Measurements from ENCODE around the gene SLC25A17. TPM values are rescaled to one million over a fixed set of nuclear protein-coding genes. Genes with fewer than 3 reads are reported as not detected.
"Not testable (repeated sequence)": the region's sequence is repeated elsewhere in the genome, so short reads cannot be mapped to it uniquely, and the experiment has no call there.

Gene SLC25A17
- total RNA-seq, 1 experiment from 2014 or later = 35.0 TPM

- no peak for DNase-seq
- H3K27me3 ChIP-seq (ENCODE audit: control insufficient read depth, insufficient read depth, low read length) = no peaks in the 10 kb centered on the region
Measured at GRCh38 chr22:40803321-40803720, 15.8 kb downstream of the SLC25A17 start.

GRCh38 chr22:40799008-40799407 is 20.1 kb downstream of the SLC25A17 start:
- no peak for DNase-seq
- Histone ChIP-seq H3K36me3 (replicated peaks; ENCODE audit: control insufficient read depth, insufficient read depth, low read length) (no peaks in the 10 kb centered on the region; the same call in 1 of the 2 replicates), H3K27me3 (ENCODE audit: control insufficient read depth, insufficient read depth, low read length) (no peaks in the 10 kb centered on the region), H3K4me3 (ENCODE audit: insufficient read depth, low read depth, low read length) (no peak overlapping the region)

More at GRCh38 chr22:40803321-40803720, 15.8 kb downstream of the SLC25A17 start:
- Histone ChIP-seq H3K4me3 (ENCODE audit: insufficient read depth, low read depth, low read length) (no peak overlapping the region), H3K36me3 (replicated peaks; ENCODE audit: control insufficient read depth, insufficient read depth, low read length) (no peaks in the 10 kb centered on the region; the same call in 1 of the 2 replicates)

- Histone ChIP-seq H3K27me3 (ENCODE audit: control insufficient read depth, insufficient read depth, low read length) (no peaks in the 10 kb centered on the region), H3K4me3 (ENCODE audit: insufficient read depth, low read depth, low read length) (no peak overlapping the region), H3K36me3 (replicated peaks; ENCODE audit: control insufficient read depth, insufficient read depth, low read length) (no peaks in the 10 kb centered on the region; the same call in 1 of the 2 replicates)
- DNase-seq = no peak
Measured at GRCh38 chr22:40797427-40797826, 21.7 kb downstream of the SLC25A17 start.

GRCh38 chr22:40792451-40792850 is 26.7 kb downstream of the SLC25A17 start:
- H3K27me3 ChIP-seq (ENCODE audit: control insufficient read depth, insufficient read depth, low read length) = no peaks in the 10 kb centered on the region
- H3K4me3 ChIP-seq (ENCODE audit: insufficient read depth, low read depth, low read length) = no peak overlapping the region
- no peak for DNase-seq
- peaks cover 4% of the 10 kb centered on the region for H3K36me3 ChIP-seq (replicated peaks; ENCODE audit: control insufficient read depth, insufficient read depth, low read length)

- H3K4me3 ChIP-seq (ENCODE audit: insufficient read depth, low read depth, low read length) = no peak overlapping the region
- H3K27me3 ChIP-seq (ENCODE audit: control insufficient read depth, insufficient read depth, low read length) = no peaks in the 10 kb centered on the region
- H3K36me3 ChIP-seq (replicated peaks; ENCODE audit: control insufficient read depth, insufficient read depth, low read length) = peaks cover 4% of the 10 kb centered on the region
- no peak for DNase-seq
Measured at GRCh38 chr22:40791241-40791640, 27.9 kb downstream of the SLC25A17 start.

- H3K4me3 ChIP-seq (ENCODE audit: insufficient read depth, low read depth, low read length) = no peak overlapping the region
- H3K36me3 ChIP-seq (replicated peaks; ENCODE audit: control insufficient read depth, insufficient read depth, low read length) = peaks cover 4% of the 10 kb centered on the region
- no peak for DNase-seq
- H3K27me3 ChIP-seq (ENCODE audit: control insufficient read depth, insufficient read depth, low read length) = no peaks in the 10 kb centered on the region
Measured at GRCh38 chr22:40789131-40789530, 30.0 kb downstream of the SLC25A17 start.

- no peak overlapping the region for H3K4me3 ChIP-seq (ENCODE audit: insufficient read depth, low read depth, low read length)
- DNase-seq = no peak
- no peaks in the 10 kb centered on the region; the same call in none of the 2 replicates for H3K36me3 ChIP-seq (replicated peaks; ENCODE audit: control insufficient read depth, insufficient read depth, low read length)
- H3K27me3 ChIP-seq (ENCODE audit: control insufficient read depth, insufficient read depth, low read length) = no peaks in the 10 kb centered on the region
Measured at GRCh38 chr22:40782521-40782920, 36.6 kb downstream of the SLC25A17 start.

- H3K36me3 ChIP-seq (replicated peaks; ENCODE audit: control insufficient read depth, insufficient read depth, low read length) = not testable (repeated sequence)
Measured at GRCh38 chr22:40781749-40782148, 37.4 kb downstream of the SLC25A17 start.

GRCh38 chr22:40769761-40770160 is 49.4 kb downstream of the SLC25A17 start:
- peaks cover 11% of the 10 kb centered on the region for H3K36me3 ChIP-seq (replicated peaks; ENCODE audit: control insufficient read depth, insufficient read depth, low read length)
- no peaks in the 10 kb centered on the region for H3K27me3 ChIP-seq (ENCODE audit: control insufficient read depth, insufficient read depth, low read length)
- H3K4me3 ChIP-seq (ENCODE audit: insufficient read depth, low read depth, low read length) = no peak overlapping the region
- no peak for DNase-seq

More at GRCh38 chr22:40781749-40782148, 37.4 kb downstream of the SLC25A17 start:
- not testable (repeated sequence) for DNase-seq; H3K27me3 ChIP-seq (ENCODE audit: control insufficient read depth, insufficient read depth, low read length); H3K4me3 ChIP-seq (ENCODE audit: insufficient read depth, low read depth, low read length)

- H3K4me3 ChIP-seq (ENCODE audit: insufficient read depth, low read depth, low read length) = no peak overlapping the region
- H3K27me3 ChIP-seq (ENCODE audit: control insufficient read depth, insufficient read depth, low read length) = no peaks in the 10 kb centered on the region
- peaks cover 9% of the 10 kb centered on the region for H3K36me3 ChIP-seq (replicated peaks; ENCODE audit: control insufficient read depth, insufficient read depth, low read length)
- DNase-seq = no peak
Measured at GRCh38 chr22:40768206-40768605, 50.9 kb downstream of the SLC25A17 start.

- H3K36me3 ChIP-seq (replicated peaks; ENCODE audit: control insufficient read depth, insufficient read depth, low read length) = peaks cover 5% of the 10 kb centered on the region
- H3K27me3 ChIP-seq (ENCODE audit: control insufficient read depth, insufficient read depth, low read length) = no peaks in the 10 kb centered on the region
- H3K4me3 ChIP-seq (ENCODE audit: insufficient read depth, low read depth, low read length) = no peak overlapping the region
- DNase-seq = no peak
Measured at GRCh38 chr22:40766956-40767355, 52.2 kb downstream of the SLC25A17 start.

GRCh38 chr22:40764763-40765441 is 54.2 kb downstream of the SLC25A17 start:
- Histone ChIP-seq H3K27me3 (ENCODE audit: control insufficient read depth, insufficient read depth, low read length) (no peaks in the 10 kb centered on the region), H3K36me3 (replicated peaks; ENCODE audit: control insufficient read depth, insufficient read depth, low read length) (peaks cover 2% of the 10 kb centered on the region; the same call in 1 of the 2 replicates), H3K4me3 (ENCODE audit: insufficient read depth, low read depth, low read length) (no peak overlapping the region)
- no peak for DNase-seq

GRCh38 chr22:40759294-40759840 is 59.8 kb downstream of the SLC25A17 start:
- DNase-seq = no peak
- no peaks in the 10 kb centered on the region for H3K27me3 ChIP-seq (ENCODE audit: control insufficient read depth, insufficient read depth, low read length)
- no peak overlapping the region for H3K4me3 ChIP-seq (ENCODE audit: insufficient read depth, low read depth, low read length)
- H3K36me3 ChIP-seq (replicated peaks; ENCODE audit: control insufficient read depth, insufficient read depth, low read length) = no peaks in the 10 kb centered on the region

- H3K27me3 ChIP-seq (ENCODE audit: control insufficient read depth, insufficient read depth, low read length); H3K36me3 ChIP-seq (replicated peaks; ENCODE audit: control insufficient read depth, insufficient read depth, low read length); DNase-seq; H3K4me3 ChIP-seq (ENCODE audit: insufficient read depth, low read depth, low read length): not testable (repeated sequence)
Measured at GRCh38 chr22:40758851-40759250, 60.3 kb downstream of the SLC25A17 start.

GRCh38 chr22:40758390-40758789 is 60.8 kb downstream of the SLC25A17 start:
- no peaks in the 10 kb centered on the region for H3K27me3 ChIP-seq (ENCODE audit: control insufficient read depth, insufficient read depth, low read length)
- H3K4me3 ChIP-seq (ENCODE audit: insufficient read depth, low read depth, low read length) = no peak overlapping the region
- DNase-seq = no peak
- H3K36me3 ChIP-seq (replicated peaks; ENCODE audit: control insufficient read depth, insufficient read depth, low read length) = no peaks in the 10 kb centered on the region
